LNCaP clone FGC (cell line): ENCODE measurements around the gene CNTD1.
"Not testable (repeated sequence)": the region's sequence is repeated elsewhere in the genome, so short reads cannot be mapped to it uniquely, and the experiment has no call there.

Source experiments
- DNase-seq: peaks from one replicate; pipeline ENCODE4 v3.0.0-alpha.2; 2011; ENCODE audit warnings: low read depth
- H3K4me3 ChIP-seq: 2 replicates; pipeline ENCODE4 v1.5.1; 2011; ENCODE audit warnings: mild to moderate bottlenecking, low read depth, low read length, control low read depth
- CTCF ChIP-seq: IDR thresholded peaks from 2 replicates; pipeline ENCODE4 v1.5.1; 2012; ENCODE audit warnings: mild to moderate bottlenecking; ENCODE audit not compliant: control insufficient read depth, insufficient read depth; ENCODE audit errors: extremely low read depth

The CNTD1 gene

GRCh38 chr17:42853004-42853403, 54.3 kb downstream of the CNTD1 start:
- no peak overlapping the region for H3K4me3 ChIP-seq
- no peak for DNase-seq
- no peak for TF ChIP-seq CTCF

GRCh38 chr17:42853597-42853967, 54.9 kb downstream of the CNTD1 start:
- no peak for TF ChIP-seq CTCF
- no peak for DNase-seq

GRCh38 chr17:42853968-42854790, 55.5 kb downstream of the CNTD1 start:
- no peak for DNase-seq

More at GRCh38 chr17:42853597-42853967, 54.9 kb downstream of the CNTD1 start:
- no peak overlapping the region for H3K4me3 ChIP-seq

GRCh38 chr17:42855048-42855596, 56.5 kb downstream of the CNTD1 start:
- H3K4me3 ChIP-seq: no peak overlapping the region
- no peak for DNase-seq
- TF ChIP-seq CTCF: no peak

More at GRCh38 chr17:42853968-42854790, 55.5 kb downstream of the CNTD1 start:
- TF ChIP-seq CTCF: no peak
- H3K4me3 ChIP-seq: no peak overlapping the region

- not testable (repeated sequence) for DNase-seq, H3K4me3 ChIP-seq
Observed at GRCh38 chr17:42856093-42856492, 57.4 kb downstream of the CNTD1 start.

GRCh38 chr17:42856516-42856915, 57.9 kb downstream of the CNTD1 start:
- H3K4me3 ChIP-seq, DNase-seq: not testable (repeated sequence)

- DNase-seq: no peak
- TF ChIP-seq CTCF: no peak
- no peak overlapping the region for H3K4me3 ChIP-seq
Observed at GRCh38 chr17:42857389-42857788, 58.7 kb downstream of the CNTD1 start.
